Fibroblast of the conjunctiva (primary cell): ENCODE measurements around the gene LIMS1.
"Not testable (repeated sequence)": the region's sequence is repeated elsewhere in the genome, so short reads cannot be mapped to it uniquely, and the experiment has no call there.

Experiments used
- DNase-seq: peaks from one replicate; pipeline ENCODE4 v3.0.0-alpha.2; 2010; ENCODE audit warnings: low read depth

LIMS1 gene

GRCh38 chr2:108587621-108588020, 53.4 kb downstream of the LIMS1 start:
- no peak for DNase-seq

GRCh38 chr2:108588070-108588668, 53.9 kb downstream of the LIMS1 start:
- DNase-seq = no peak

DNA sequence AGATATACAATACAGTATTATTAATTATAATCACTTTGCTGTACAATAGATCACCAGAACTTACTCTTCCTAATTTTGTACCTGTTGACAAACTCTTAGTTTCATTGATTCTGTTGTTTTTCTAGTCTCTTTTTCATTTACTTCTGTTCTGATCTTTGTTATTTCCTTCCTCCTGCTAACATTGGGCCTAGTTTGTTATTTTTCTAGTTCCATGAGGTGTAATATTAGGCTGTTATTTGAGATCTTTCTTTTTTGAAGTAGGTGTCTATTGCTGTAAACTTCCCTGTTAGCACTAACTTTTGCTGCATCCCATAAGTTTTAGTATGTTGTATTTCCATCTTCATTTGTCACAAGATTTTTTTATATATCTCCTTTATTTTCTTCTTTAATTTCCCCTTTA, 55.1 kb downstream of the LIMS1 start:
- DNase-seq = no peak

GRCh38 chr2:108589781-108590180, 55.5 kb downstream of the LIMS1 start:
- DNase-seq = no peak

GRCh38 chr2:108591163-108591562, 56.9 kb downstream of the LIMS1 start:
- no peak for DNase-seq

DNA sequence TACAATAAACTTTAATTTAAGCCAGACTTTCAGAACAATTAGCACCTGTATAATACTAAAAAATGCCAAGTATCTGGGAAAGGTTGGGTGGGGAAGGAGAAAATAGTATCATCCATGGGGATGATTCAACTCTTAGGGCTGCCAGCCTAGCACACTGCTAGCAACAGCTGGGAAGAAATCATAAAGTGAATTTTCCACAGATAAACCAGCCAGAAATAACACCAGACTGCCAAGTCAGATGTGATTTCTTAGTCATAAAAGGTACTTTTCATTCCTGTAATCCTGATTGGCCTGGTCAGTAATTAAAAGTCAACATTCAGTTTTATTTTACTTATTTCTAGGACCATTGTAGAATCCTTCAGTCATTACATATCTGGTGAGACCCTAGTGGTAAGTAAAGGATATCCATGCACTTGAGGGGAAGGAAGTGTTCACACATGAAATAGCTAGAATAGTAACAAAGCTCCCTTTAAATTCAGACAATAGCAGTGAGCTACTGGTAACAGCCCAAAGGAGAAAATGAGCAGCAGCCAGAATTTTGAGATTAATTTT, 59.4 kb downstream of the LIMS1 start:
- peak; percentile 61 for DNase-seq

DNA sequence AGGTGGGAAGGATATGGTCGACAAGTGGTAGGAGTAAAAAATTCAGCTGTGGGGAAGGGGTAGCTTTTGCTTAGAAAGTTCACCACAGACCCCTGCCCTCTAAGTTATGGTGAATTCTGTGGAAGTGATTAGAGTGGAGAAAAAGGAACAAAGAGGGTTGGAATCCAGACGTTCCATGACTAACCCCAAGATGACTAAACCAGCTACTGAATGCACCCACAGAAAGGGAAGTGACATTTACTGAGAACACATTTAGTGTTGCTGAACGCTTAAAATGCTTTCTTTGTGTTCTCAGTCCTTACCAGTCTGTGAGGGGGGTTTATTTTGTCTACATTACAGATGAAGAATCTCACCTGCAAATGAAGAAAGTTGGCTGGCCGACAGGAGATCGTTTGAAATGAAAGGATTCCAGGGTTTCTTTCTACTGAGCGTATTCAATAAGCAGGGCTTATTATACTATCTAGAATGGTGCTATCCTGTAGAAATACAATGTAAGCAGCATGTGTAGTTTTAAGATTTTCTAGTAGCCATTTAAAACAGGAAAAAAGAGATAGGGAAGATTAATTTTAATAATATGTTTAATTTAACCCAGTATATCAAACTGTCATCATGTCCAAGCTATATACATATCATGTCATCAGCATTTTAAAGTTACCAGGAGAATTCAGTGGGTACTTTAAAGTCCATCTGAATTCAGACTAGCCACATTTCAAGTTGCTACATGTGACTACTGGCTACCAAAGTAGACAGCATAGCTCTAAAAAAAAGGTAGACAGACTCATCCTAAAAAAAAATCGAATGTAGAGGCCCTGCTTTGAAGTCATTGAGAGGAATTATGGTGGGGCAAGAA, 60.1 kb downstream of the LIMS1 start:
- DNase-seq = no peak

- DNase-seq = no peak
Measured at GRCh38 chr2:108594982-108595464, 60.8 kb downstream of the LIMS1 start.

DNA sequence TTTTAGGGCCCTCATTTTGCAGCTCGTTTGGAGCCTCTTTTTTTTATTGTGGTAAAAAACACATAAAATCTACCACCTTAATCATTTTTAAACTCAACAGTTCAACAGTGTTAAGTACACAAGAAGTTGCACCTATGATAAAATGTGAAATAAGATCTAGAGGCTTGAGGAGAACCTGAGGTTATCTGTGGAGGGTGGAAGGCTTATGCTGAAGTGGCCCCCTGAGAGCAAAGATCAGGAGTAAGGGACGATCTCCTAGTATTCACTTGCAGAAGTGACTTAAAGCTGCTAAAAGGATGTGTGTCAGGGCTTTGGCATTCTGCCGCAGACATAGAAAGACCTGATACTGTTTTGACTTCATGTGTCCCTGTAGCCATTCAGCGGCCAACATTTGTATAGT, 61.5 kb downstream of the LIMS1 start:
- not testable (repeated sequence) for DNase-seq

DNA sequence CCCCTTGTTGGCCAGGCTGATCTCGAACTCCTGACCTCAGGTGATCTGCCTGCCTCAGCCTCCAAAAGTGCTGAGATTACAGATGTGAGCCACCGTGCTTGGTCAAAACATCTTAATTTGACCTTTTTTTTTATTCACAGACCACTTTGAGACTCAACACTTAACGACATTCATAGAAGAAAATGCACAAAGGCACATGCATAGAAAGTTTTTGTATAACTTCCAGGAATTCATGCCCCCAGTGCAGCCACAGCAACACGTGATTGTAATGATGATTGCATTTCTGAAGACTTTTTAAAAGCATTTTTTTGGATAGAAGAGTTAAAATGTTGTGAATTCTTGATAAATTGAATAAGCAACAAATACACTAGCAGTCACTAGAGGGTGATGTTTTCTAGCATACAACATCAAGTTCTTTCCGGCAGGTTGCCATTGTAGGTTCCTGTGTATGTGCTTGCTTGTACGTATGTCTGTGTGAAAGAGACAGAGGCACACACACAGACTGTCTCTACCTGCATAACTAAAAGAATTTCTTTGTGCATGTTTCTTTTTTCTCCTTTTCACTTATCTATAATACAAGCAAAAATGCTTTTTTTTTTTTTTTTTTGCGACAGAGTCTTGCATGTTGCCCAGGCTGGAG, 63.0 kb downstream of the LIMS1 start:
- peak; percentile 64 for DNase-seq

DNA sequence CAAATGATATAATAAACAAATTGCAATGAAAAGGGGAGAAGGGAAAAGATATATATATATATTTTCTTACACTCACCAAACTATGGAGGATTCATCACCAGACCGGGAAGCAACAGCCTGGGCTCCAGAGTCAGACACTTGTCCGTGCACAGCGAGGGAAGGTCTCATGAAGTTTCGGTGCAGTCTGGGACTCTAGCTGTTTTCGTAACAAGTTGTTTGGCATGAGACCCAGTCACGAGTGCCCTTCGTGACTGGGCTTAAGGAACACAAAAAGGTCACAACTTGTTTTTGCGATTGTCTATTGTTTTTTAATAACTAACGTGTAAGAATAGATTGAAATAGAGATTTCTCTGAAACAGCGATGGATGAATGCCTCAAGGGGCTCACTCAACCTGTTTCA, 66.9 kb downstream of the LIMS1 start:
- DNase-seq = not testable (repeated sequence)

- DNase-seq = no peak
Measured at GRCh38 chr2:108602422-108602821, 68.2 kb downstream of the LIMS1 start.

DNA sequence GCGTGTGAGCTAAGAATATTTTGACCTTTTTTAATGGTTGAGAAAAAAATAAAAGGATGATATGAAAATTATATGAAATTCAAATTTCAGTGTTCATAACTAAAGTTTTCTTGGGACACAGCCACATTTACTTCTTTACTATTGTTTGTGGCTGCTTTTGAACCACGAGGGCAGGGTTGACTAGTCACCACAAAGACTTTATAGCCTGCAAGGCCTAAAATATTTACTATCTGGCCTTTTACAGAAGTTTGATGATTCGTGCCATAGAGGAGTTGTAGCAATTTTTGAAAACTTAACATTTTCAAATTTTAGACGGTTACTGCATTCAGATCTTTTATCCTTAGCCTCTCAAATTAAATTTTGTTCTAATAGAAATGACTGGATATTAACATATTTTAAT, 69.9 kb downstream of the LIMS1 start:
- no peak for DNase-seq

GRCh38 chr2:108605947-108606346, 71.7 kb downstream of the LIMS1 start:
- no peak for DNase-seq

- no peak for DNase-seq
Measured at GRCh38 chr2:108607706-108608301, 73.5 kb downstream of the LIMS1 start.

DNA sequence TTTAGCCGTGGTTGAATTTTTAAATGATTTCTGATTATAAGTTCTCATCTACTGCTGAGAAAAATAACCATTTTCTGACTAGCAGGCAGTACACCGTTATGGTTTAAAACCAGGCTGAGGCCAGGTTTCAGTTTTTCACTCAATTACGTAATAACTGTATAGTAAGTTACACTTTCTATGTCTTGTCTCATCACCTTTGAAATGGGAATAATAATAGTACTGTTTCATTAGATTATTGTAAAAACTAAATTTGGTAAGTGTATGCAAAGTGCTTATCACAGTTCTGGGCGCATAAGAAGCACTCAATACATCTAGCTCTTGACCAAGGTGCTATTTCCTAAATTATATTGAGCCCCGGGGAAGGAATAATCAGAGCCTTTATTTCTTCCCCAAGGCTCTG, 76.8 kb downstream of the LIMS1 start:
- DNase-seq = no peak

GRCh38 chr2:108612153-108612513, 77.9 kb downstream of the LIMS1 start:
- DNase-seq = no peak

GRCh38 chr2:108612514-108613183, 78.4 kb downstream of the LIMS1 start:
- no peak for DNase-seq

- no peak for DNase-seq
Measured at GRCh38 chr2:108613261-108614042, 79.2 kb downstream of the LIMS1 start.

DNA sequence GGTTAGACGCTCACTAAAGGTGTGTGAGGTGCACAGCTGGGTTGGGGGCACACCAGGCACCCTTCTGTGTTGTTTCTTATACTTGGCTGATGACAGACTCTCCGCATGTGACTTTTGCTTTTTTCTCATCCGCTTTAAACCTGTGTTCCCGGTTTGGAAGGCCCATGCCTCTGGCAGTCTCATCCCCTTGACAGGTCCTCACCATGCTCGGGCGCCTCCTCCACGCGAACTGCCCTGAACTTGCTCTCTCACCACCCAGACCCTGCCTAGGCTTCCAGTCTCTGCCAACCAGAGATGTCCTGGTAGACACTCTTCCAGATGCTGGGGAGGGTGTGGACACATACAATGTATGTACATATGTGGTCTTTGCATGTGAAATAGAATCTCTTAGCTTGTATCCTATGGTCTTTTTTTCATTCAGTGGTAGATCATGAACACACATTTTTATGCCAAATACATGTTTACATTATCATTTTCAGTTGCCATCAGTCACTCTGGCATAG, 79.8 kb downstream of the LIMS1 start:
- no peak for DNase-seq

DNA sequence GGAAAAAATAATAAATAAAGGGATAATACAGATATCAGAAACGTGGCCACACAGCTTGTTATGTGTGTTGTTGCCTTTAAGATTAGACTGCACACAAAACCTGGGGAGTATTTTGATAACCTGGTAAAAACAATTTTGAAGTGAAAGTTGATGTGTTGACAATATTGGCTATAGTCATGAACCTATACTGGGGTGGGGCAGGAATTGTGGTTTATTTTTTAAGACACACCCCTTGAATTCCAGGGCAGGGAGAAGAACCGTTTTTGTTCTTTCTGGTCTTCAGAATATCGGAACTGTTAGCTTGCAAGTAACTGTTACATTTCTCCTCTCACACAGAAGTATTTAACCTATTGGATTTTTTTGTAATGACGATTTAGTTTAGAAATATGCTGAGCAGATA, 80.4 kb downstream of the LIMS1 start:
- no peak for DNase-seq
